ENCODE results near the gene UTP11.
"Not testable (repeated sequence)": the region's sequence is repeated elsewhere in the genome, so short reads cannot be mapped to it uniquely, and the experiment has no call there.

The UTP11 gene

GRCh38 chr1:38012363-38013226 is at the start of gene UTP11:
Gene UTP11, plus strand, starts transcription at chr1:38012734. Its CDS starts 69 bp downstream, at chr1:38012803.
- DNase-seq, result peak; percentile 100

- not testable (repeated sequence) for DNase-seq
Observed at GRCh38 chr1:37964106-37964505, 48.4 kb upstream of the UTP11 start.

- no peak for DNase-seq
Observed at GRCh38 chr1:37965301-37965700, 47.2 kb upstream of the UTP11 start.

- not testable (repeated sequence) for DNase-seq
Observed at GRCh38 chr1:37973684-37974083, 38.9 kb upstream of the UTP11 start.

GRCh38 chr1:37974567-37974966 is 38.0 kb upstream of the UTP11 start:
- no peak for DNase-seq

GRCh38 chr1:37975083-37975482 is 37.5 kb upstream of the UTP11 start:
- peak; percentile 13 for DNase-seq

GRCh38 chr1:37978541-37978940 is 34.0 kb upstream of the UTP11 start:
- no peak for DNase-seq

GRCh38 chr1:37983546-37983945 is 29.0 kb upstream of the UTP11 start:
- no peak for DNase-seq

GRCh38 chr1:37987679-37988078 is 24.9 kb upstream of the UTP11 start:
- no peak for DNase-seq

- DNase-seq, result peak; percentile 52
Observed at GRCh38 chr1:37989361-37989930, 23.1 kb upstream of the UTP11 start.

- no peak for DNase-seq
Observed at GRCh38 chr1:37994886-37995566, 17.5 kb upstream of the UTP11 start.

- DNase-seq, result no peak
Observed at GRCh38 chr1:37995751-37996345, 16.7 kb upstream of the UTP11 start.

GRCh38 chr1:37997256-37998088 is 15.1 kb upstream of the UTP11 start:
- DNase-seq, result no peak

GRCh38 chr1:37998089-37998808 is 14.3 kb upstream of the UTP11 start:
- DNase-seq, result no peak

GRCh38 chr1:37998913-37999429 is 13.6 kb upstream of the UTP11 start:
- no peak for DNase-seq

- DNase-seq, result no peak
Observed at GRCh38 chr1:37999430-38000232, 12.9 kb upstream of the UTP11 start.

GRCh38 chr1:38000233-38000528 is 12.4 kb upstream of the UTP11 start:
- DNase-seq, result no peak

- DNase-seq, result no peak
Observed at GRCh38 chr1:38000529-38001455, 11.7 kb upstream of the UTP11 start.

Data from NCI-H1092 treated with DMSO at 0.1 percent for 48 hours (cell line).